ENCODE data around the gene NFIA.

- no peak for TF ChIP-seq CTCF (IDR thresholded peaks at IDR 0.05)
- TF ChIP-seq POLR2A (IDR thresholded peaks at IDR 0.05), result no peak
Observed at GRCh38 chr1:61079898-61080336, 2.4 kb upstream of the NFIA start.

All from Peyer's patch (tissue), 4 donors.